RWPE1 (cell line): ENCODE results near the gene TGDS.
"Not testable (repeated sequence)": the region's sequence is repeated elsewhere in the genome, so short reads cannot be mapped to it uniquely, and the experiment has no call there.

Source experiments
- CTCF ChIA-PET: fragments of 350-600 bp; sonication (Branson Sonifier 250); formaldehyde crosslinking; extraction: SDS; loops from one replicate; lab custom pipeline; 2021; lab: Yijun Ruan, JAX
- POLR2A ChIA-PET: fragments of 400-600 bp; formaldehyde crosslinking; extraction: SDS; loops from one replicate; lab custom pipeline; 2020; ENCODE audit warnings: antibody characterized with exemption; ENCODE audit not compliant: low non-redundant PET; lab: Yijun Ruan, JAX
- DNase-seq: peaks from one replicate; pipeline ENCODE4 v3.0.0; 2012; ENCODE audit warnings: low spot score
- H3K27ac ChIP-seq: fragments of 450-650 bp; 2 replicates; pipeline ENCODE4 v1.5.1; 2017
- TF ChIP-seq, protein P1 (sequence below): fragments of 450-650 bp; conservative IDR thresholded peaks from 2 replicates; pipeline ENCODE4 v1.5.1; 2017; ENCODE audit warnings: low read depth, mild to moderate bottlenecking

Gene TGDS

GRCh38 chr13:94537740-94538630 is 58.0 kb downstream of the TGDS start:
- no peak overlapping the region for H3K27ac ChIP-seq
- no peak for DNase-seq
- TF ChIP-seq, protein P1, sequence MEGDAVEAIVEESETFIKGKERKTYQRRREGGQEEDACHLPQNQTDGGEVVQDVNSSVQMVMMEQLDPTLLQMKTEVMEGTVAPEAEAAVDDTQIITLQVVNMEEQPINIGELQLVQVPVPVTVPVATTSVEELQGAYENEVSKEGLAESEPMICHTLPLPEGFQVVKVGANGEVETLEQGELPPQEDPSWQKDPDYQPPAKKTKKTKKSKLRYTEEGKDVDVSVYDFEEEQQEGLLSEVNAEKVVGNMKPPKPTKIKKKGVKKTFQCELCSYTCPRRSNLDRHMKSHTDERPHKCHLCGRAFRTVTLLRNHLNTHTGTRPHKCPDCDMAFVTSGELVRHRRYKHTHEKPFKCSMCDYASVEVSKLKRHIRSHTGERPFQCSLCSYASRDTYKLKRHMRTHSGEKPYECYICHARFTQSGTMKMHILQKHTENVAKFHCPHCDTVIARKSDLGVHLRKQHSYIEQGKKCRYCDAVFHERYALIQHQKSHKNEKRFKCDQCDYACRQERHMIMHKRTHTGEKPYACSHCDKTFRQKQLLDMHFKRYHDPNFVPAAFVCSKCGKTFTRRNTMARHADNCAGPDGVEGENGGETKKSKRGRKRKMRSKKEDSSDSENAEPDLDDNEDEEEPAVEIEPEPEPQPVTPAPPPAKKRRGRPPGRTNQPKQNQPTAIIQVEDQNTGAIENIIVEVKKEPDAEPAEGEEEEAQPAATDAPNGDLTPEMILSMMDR: no peak
- ChIA-PET CTCF (no interaction called here), POLR2A (no interaction called here)

GRCh38 chr13:94535775-94536174 is 60.2 kb downstream of the TGDS start:
- no peak for DNase-seq
- CTCF ChIA-PET: no interaction called here
- TF ChIP-seq, protein P1: no peak
- POLR2A ChIA-PET: no interaction called here
- no peak overlapping the region for H3K27ac ChIP-seq

DNA sequence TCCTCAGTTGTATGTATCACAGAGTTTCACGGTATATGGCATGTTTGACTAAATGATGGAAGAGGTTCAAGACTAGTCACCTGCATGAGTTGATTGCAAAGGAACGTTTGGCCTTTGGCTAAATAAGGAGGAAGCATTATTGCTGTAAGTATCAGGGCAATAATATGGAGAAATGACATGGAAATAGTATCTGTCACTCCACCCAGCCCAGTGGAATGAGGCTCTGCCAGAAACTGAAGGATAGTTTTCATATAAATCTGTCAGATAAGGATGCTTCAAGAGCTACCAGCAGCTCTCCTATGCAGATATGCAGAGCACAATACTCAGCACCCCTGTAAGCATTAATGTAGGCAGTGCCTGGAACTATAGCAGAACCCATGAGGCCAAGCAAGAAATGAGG is 60.7 kb downstream of the TGDS start:
- ChIA-PET POLR2A (no interaction called here), CTCF (no interaction called here)
- no peak overlapping the region for H3K27ac ChIP-seq
- DNase-seq: no peak
- TF ChIP-seq, protein P1: no peak

GRCh38 chr13:94534166-94534565 is 61.8 kb downstream of the TGDS start:
- H3K27ac ChIP-seq: no peak overlapping the region
- ChIA-PET CTCF (no interaction called here), POLR2A (no interaction called here)
- TF ChIP-seq, protein P1: no peak
- DNase-seq: no peak

GRCh38 chr13:94532278-94532677 is 63.7 kb downstream of the TGDS start:
- CTCF ChIA-PET, POLR2A ChIA-PET, H3K27ac ChIP-seq, DNase-seq: not testable (repeated sequence)

GRCh38 chr13:94526956-94527355 is 69.0 kb downstream of the TGDS start:
- ChIA-PET POLR2A (interaction anchor here (0.6 kb wide), 1 partner anchor 46 kb away, joined by 4 read pairs; no protein-coding TSS in a partner anchor), CTCF (interaction anchor here (1.1 kb wide), 1 partner anchor 41 kb away, joined by 3 read pairs; no protein-coding TSS in a partner anchor)
- not testable (repeated sequence) for H3K27ac ChIP-seq, DNase-seq

GRCh38 chr13:94525781-94526180 is 70.2 kb downstream of the TGDS start:
- DNase-seq: no peak
- TF ChIP-seq, protein P1: no peak
- H3K27ac ChIP-seq: no peak overlapping the region
- POLR2A ChIA-PET: no interaction called here
- CTCF ChIA-PET: no interaction called here
